GM12872 (cell line): Measurements from ENCODE around the gene COL20A1.

Experiments used
- TF ChIP-seq, protein P1 (sequence below): IDR thresholded peaks from 3 replicates; pipeline ENCODE4 v1.5.1; 2011; ENCODE audit warnings: low read depth, mild to moderate bottlenecking, low read length, moderate library complexity; ENCODE audit not compliant: insufficient read depth

The COL20A1 gene

DNA sequence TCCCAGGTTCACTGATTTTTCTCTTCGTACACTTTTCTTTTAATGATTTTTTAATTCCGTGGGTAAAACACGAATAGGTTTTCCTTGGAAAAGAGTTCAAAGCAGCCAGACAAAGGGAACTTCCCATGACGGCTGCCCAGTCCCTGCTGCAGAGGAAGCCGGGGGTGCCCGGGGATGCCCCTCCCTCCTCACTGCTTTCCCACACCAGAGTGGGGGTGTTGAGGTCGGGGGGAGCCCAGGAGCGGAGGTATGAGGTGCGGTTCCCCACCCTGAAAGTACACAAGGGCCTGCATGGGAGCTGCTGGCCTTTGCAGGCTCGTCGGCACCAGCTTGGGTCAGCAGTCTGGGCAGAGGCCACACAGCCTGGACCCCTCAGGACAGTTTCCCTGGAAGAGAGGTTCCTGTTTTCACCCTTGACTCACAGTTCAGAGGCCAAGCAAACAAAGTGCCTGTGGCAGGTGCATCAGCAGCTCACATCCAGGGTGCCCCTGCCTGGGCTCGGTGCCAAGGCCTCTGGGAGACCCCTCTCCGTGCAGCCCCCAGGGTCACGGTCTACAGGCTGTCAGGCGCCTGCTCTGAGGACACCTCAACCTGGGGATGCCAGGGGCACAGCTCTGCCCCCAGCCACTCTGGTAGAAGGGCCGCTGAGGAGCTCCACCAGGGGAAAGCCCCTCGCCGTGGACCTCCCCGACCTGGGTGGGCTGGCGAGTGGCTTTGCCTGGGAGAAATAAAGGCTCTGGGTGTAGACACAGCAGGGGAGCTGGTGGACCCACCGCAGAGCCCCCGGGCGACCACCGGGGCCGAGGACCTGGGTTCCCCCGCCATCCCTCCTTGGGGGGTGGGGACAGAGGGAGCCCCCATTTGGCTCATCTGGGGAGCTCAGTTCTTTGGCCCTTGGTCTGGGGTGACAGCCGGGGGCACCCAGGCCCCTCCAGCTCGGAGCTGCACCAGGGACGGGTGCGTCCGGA is 83.6 kb downstream of the COL20A1 start:
- TF ChIP-seq, protein P1, sequence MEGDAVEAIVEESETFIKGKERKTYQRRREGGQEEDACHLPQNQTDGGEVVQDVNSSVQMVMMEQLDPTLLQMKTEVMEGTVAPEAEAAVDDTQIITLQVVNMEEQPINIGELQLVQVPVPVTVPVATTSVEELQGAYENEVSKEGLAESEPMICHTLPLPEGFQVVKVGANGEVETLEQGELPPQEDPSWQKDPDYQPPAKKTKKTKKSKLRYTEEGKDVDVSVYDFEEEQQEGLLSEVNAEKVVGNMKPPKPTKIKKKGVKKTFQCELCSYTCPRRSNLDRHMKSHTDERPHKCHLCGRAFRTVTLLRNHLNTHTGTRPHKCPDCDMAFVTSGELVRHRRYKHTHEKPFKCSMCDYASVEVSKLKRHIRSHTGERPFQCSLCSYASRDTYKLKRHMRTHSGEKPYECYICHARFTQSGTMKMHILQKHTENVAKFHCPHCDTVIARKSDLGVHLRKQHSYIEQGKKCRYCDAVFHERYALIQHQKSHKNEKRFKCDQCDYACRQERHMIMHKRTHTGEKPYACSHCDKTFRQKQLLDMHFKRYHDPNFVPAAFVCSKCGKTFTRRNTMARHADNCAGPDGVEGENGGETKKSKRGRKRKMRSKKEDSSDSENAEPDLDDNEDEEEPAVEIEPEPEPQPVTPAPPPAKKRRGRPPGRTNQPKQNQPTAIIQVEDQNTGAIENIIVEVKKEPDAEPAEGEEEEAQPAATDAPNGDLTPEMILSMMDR = no peak

DNA sequence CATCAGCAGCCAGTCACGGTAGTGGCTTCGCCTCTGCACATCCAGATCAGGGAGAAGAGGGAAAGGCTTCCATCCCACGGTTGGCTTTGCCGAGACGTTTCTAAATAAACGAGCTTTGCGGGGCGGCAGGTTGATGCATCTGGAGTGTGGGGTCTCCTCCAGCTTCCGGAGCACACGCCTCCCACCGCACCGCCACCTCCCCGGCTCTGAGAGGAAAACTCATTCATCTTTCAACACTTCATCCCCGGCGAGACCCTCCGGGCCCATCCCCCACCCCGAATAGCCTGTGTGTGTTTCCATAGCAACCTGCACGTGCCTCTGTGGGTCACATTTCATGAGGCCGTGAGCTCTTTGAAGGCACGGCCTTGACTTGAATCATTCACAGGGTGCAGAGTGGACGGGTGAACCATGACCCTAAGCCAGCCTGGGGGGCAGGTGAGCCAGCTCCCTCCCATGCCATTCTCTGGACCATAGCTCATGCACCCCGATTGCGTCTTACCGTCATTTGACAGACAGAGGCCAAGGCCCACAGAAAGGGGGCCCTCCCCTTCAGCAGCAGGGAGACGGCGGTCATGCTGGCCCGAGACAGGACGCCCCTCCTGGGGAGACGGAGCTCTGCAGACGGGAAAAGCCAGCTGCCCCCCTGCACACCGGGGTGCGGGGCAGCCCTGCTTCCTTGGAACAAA is 84.4 kb downstream of the COL20A1 start:
- TF ChIP-seq, protein P1 = no peak

DNA sequence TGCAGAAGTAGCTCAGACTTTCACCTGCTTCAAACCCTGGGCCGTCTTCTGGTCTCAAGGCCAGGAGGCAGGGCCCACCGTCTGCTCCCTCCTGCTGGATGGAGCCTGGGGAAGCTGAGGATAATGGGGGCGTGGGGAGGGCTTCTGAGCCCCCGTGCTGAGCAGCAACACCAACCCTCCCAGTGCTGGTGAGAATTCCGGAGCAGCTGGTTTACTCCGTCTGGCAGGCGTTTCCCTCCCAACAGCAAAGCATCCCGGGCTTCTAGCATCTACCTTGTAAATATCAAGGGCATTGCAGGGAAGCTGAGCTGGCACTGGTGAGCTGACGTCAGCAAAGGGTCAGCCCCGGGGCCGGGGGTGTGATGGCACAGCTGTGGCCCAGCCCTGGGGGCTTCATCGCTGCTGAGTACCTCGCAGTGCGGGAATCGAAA is 85.0 kb downstream of the COL20A1 start:
- TF ChIP-seq, protein P1 = no peak

DNA sequence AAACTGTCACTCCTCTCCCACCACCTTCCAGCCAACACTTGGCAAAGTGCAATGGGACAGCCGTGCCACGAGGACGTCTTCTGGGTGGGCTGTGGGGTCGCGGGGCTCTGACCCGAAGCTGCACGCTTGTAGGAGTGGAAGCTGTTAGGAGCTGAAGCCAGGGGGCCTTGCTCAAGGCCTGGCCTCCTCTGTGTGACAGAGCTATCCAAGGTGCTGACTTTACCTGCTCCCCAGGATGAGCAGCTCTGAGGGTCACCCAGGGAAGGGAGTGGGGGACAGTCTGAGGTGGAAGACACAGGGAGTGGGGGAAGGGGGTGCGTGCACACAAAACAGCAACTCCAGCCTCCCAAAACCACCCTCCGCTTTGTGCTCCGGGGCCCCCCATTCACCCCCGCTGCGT is 85.6 kb downstream of the COL20A1 start:
- TF ChIP-seq, protein P1 = no peak

DNA sequence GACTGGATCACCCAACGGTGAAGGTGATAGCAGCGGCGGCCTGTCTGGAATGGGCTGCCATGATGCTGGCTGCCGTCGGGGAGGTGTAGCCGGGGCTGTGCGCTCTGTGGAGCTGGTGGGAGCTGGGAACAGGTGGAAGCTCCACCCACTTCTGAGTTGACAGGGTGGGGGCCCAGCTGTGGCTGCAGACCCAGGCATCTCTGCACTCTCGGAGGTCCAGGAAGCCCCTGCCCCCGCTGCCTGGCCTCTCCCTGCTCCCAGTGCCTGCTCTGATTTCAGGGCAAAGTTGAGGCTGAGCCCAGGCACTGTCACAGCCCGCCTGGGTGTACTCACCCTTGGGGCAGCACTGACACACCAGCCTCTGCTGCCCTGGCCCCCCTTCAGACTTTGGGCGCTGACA is 86.3 kb downstream of the COL20A1 start:
- TF ChIP-seq, protein P1 = no peak

DNA sequence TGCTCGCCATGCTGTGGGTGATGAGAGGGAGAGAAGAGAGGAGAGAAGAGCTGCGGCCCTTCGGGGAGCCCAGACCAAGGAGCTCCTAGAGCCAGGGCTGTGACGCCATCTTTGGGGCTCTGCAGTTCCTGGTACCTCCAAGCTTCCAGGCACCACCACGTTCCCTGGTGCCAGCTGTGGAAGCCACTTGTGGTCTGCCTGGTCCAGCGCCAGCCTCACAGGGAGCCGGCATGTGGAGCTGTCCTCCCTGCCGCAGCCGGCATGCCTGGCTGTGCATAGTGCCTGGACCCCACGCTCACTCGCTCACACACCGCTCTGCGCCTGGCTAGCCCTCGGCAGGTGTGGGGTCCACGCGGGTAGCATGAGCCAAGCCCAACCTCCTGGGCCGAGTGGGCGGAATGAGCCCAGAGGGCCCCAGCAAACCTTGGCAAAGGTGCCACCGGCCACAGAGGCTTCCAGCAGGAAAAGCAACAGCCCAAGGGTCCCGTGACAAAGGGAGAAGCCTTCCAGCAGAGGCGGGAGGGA is 87.4 kb downstream of the COL20A1 start:
- TF ChIP-seq, protein P1 = no peak

DNA sequence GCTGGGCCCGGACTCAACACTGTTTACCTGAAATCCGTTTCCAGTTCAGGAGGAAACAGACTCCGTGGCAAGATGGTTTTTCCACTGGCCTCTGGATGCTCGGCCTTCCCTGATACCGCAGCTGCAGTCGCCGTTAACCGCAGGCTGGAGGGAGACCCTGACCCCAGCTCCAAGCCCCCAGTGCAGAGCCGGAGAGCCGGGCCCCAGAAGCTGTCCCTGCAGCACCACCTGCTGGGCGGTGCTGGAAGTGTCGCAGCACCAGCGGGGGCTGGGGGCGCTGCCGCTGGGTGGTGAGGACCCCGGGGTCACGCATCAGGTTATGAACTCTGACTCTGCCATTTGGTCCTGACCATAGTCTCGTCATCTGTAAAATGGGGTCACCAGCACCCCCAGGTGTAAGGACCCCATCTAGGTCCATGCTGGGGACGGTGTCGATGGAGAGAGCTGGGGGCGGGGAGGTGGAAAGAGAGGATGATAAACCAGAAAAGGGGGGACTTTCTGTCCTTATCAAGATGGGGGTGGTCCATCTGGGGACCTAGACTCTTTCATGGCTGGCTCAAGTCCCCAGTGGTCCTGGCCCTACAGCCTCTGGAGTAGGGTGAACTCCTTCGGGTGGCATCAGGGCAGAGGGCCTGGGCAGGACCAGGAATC is 88.9 kb downstream of the COL20A1 start:
- TF ChIP-seq, protein P1 = peak; percentile 96
